ENCODE measurements around the gene PLAGL1. TPM values are rescaled to one million over a fixed set of nuclear protein-coding genes. Genes with fewer than 3 reads are reported as not detected.

The PLAGL1 gene
- total RNA-seq, 2 donors from 2014 or later: 3.3 to 6.3 TPM

DNA sequence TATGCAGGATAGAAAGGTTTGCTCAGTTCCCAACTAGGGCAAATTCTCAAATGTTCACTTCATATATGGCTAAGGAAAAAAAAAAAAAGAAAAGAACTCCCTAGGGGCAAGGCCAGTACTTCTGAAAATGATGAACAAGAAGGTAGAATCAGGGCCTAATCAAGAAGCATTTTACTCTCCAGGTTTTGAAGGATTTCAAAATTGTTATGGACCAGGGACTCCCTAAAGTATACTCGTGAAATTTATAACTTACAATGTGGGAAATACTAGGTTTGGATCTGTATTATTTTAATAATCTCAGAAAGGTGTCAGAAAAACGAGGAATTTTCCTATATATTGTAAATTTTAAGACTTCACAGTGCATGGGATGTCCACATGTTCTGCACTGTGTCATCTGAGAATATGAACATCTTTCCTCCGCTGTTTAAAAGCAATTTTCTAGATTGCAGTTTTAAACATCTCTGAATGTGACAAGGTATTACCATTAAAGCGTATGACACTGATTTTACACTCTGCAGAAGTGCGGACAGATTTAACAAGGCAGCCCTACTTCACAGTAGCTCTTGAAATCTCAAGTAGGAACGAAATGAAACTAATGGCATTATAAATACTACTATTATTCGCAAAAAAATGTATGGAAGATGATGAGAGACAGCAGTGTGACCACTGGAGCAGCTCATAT, 14.0 kb downstream of the PLAGL1 start:
- H3K27ac Mint-ChIP-seq: no peak overlapping the region
- DNase-seq: no peak
- peaks cover 6% of the 10 kb centered on the region for H3K36me3 Mint-ChIP-seq (ENCODE audit: low read depth)
- H3K4me1 Mint-ChIP-seq: no peaks in the 10 kb centered on the region
- H3K4me3 Mint-ChIP-seq: no peak overlapping the region
- H3K9me3 ChIP-seq (ENCODE audit: control insufficient read depth, low read length, poor library complexity, severe bottlenecking): no peaks in the 10 kb centered on the region
- ATAC-seq: no peak
- H3K27me3 Mint-ChIP-seq: peaks cover 6% of the 10 kb centered on the region

DNA sequence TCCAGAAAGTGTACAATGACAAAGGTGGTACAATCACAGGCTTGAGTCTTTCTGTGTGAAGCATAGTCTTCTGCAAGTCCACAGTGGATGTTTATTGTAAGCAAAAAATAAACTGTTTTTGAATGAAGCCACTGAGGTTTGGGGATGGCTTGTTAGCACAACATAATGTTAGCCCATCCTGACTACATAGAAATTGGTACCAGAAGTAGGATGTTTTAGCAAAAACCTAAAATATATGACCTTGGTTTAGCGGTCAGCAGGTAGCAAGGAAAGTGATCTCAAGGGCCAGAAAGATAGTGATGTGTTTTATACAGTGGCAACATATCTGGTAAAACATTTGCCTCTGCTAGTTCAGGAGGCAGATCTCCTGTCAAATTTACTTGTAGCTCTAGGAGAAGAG, 15.8 kb downstream of the PLAGL1 start:
- Mint-ChIP-seq H3K36me3 (ENCODE audit: low read depth) (peaks cover 3% of the 10 kb centered on the region), H3K27me3 (no peaks in the 10 kb centered on the region), H3K4me1 (no peaks in the 10 kb centered on the region), H3K4me3 (no peak overlapping the region), H3K27ac (no peak overlapping the region)
- no peak for DNase-seq
- no peaks in the 10 kb centered on the region for H3K9me3 ChIP-seq (ENCODE audit: control insufficient read depth, low read length, poor library complexity, severe bottlenecking)
- ATAC-seq: no peak

DNA sequence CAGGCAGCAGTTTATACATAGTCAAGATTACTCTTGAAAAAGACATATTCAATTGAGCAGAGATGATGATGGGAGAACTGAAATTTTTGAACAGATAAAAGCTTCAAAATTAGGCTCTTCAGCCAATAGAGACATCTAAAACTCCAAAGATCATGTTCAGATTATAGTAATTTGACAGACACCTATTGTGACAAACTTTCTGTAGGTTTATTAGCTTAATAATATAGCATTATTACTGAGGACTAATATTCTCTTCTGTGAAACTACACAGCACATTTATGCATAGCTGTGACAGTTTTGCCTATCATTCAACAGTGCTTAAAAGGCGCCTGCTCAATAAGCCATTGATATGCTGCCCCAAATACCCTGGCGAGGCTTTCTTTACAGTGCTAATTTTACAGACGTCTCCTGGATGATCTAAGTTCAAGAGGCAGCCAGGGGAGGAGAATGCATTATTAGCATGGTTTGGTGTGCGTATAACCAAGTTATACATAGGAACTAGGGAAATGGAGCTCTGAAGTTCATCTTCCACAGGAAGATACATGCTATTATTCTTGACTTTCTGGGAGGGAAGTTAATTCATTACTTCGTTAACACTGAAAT, 21.5 kb downstream of the PLAGL1 start:
- no peak overlapping the region for H3K27ac Mint-ChIP-seq
- no peak overlapping the region for H3K4me3 Mint-ChIP-seq
- no peaks in the 10 kb centered on the region for H3K9me3 ChIP-seq (ENCODE audit: control insufficient read depth, low read length, poor library complexity, severe bottlenecking)
- no peak for ATAC-seq
- no peak for DNase-seq
- H3K4me1 Mint-ChIP-seq: no peaks in the 10 kb centered on the region
- H3K27me3 Mint-ChIP-seq: no peaks in the 10 kb centered on the region
- H3K36me3 Mint-ChIP-seq (ENCODE audit: low read depth): peaks cover 3% of the 10 kb centered on the region

DNA sequence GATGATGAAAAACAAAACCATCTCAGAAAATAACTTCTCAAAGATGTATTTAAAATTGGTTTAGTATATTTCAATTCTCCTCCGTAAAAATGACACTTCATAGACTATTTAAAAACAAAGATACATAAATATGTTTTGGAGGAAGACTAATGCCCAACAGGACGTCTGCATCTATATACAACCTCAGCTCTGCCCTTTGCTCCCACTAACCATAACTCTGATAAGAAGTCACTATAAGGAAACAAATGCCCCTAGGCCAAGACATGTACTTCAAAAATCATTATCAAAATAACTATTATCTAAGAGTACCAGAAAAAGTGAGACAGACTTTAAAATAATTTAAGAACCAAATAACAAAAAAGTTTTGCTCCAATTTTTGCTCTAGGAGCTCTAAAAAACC, 23.4 kb downstream of the PLAGL1 start:
- H3K9me3 ChIP-seq (ENCODE audit: control insufficient read depth, low read length, poor library complexity, severe bottlenecking): no peaks in the 10 kb centered on the region
- no peak for DNase-seq
- ATAC-seq: no peak
- peaks cover 1% of the 10 kb centered on the region for H3K36me3 Mint-ChIP-seq (ENCODE audit: low read depth)
- H3K27me3 Mint-ChIP-seq: no peaks in the 10 kb centered on the region
- no peaks in the 10 kb centered on the region for H3K4me1 Mint-ChIP-seq
- H3K27ac Mint-ChIP-seq: no peak overlapping the region
- no peak overlapping the region for H3K4me3 Mint-ChIP-seq

DNA sequence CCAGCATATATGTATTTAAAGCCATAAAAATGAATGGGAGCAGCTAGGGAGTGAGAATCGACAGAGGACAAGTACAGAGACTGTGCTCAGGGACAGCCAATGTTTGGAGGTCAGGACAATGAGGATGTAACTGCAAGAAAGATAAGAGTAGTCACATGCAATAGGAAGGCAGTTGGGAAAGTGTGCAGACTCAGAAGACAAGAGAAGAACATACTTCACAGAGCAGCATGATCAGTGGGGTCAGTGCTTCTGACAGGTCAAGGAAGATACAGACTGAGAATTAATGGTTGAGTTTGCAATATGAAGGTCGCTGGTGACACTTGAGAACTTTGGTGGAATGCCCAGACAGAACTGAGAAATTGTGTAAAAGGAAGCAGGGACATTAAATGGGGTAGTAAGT, 25.1 kb downstream of the PLAGL1 start:
- DNase-seq (no peak), ATAC-seq (no peak)
- no peak overlapping the region for H3K4me3 Mint-ChIP-seq
- H3K9me3 ChIP-seq (ENCODE audit: control insufficient read depth, low read length, poor library complexity, severe bottlenecking): no peaks in the 10 kb centered on the region
- no peaks in the 10 kb centered on the region for H3K36me3 Mint-ChIP-seq (ENCODE audit: low read depth)
- H3K4me1 Mint-ChIP-seq: no peaks in the 10 kb centered on the region
- no peak overlapping the region for H3K27ac Mint-ChIP-seq
- H3K27me3 Mint-ChIP-seq: no peaks in the 10 kb centered on the region

DNA sequence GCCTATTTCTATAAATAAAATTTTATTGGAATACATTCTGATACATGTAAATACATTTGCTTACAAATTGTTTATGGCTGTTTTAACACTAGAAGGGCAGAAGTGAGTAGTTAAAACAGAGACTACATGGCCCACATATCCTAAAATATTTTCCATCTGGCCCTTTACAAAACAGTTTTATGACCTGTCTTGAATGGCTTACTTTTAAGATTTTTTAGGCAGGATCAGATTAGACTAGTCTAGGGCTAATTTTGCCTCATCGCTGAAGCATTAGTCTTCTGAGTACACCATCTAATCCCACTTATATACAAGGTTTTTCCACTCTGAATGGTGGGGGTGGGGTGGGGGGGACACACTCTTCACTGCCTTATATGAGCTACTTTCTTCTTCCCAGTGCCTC, 27.1 kb downstream of the PLAGL1 start:
- Mint-ChIP-seq H3K27me3 (no peaks in the 10 kb centered on the region), H3K4me3 (no peak overlapping the region), H3K36me3 (ENCODE audit: low read depth) (no peaks in the 10 kb centered on the region), H3K27ac (no peak overlapping the region), H3K4me1 (no peaks in the 10 kb centered on the region)
- no peaks in the 10 kb centered on the region for H3K9me3 ChIP-seq (ENCODE audit: control insufficient read depth, low read length, poor library complexity, severe bottlenecking)
- DNase-seq (no peak), ATAC-seq (no peak)

DNA sequence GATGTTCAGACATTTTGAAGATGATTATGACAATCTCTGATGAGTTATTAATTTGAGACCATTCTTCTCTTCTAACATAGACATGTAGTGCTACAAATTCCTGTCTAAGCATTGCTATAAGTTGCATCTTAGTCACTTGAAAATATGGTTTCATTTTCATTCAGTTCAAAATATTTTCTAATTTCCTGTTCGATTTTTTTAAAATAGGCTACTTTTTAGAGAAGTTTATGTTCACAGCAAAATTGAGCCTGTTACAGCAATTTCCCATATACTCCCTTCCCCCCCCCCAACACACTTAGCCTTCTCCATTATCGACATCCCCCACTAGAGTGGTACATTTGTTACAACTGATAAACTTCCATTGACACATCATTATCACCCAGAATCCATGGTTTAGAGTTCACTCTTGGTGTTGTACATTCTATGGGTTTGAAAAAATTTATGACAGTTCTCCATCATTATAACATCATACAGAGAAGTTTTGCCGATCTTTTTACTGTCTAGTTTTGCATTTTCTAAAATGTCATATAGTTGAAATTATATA, 31.2 kb downstream of the PLAGL1 start:
- DNase-seq: no peak
- H3K27me3 Mint-ChIP-seq: no peaks in the 10 kb centered on the region
- no peaks in the 10 kb centered on the region for H3K36me3 Mint-ChIP-seq (ENCODE audit: low read depth)
- peak overlapping the region; percentile 86 for H3K27ac Mint-ChIP-seq
- H3K9me3 ChIP-seq (ENCODE audit: control insufficient read depth, low read length, poor library complexity, severe bottlenecking): no peaks in the 10 kb centered on the region
- H3K4me3 Mint-ChIP-seq: peak overlapping the region; percentile 10
- H3K4me1 Mint-ChIP-seq: no peaks in the 10 kb centered on the region
- ATAC-seq: no peak

DNA sequence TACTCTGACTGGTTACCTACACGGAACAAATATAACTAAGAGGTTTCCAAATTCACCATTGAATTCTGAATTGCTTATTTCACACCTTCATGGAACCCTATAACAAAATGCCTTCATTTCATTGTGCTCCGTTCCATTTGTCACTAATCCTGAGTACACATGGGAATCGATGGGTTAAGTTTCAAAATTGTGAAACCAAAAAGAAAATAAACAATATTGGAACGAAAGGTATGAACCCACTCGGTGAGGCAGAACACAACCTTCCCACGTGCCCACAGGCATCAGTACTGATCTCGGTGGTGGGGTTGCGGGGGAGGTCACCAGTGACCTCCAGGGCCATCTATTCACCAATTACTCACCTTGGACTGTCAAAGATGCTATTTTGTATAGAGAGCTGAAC, 34.0 kb downstream of the PLAGL1 start:
- ATAC-seq (no peak), DNase-seq (no peak)
- Mint-ChIP-seq H3K27me3 (peaks cover 10% of the 10 kb centered on the region), H3K27ac (no peak overlapping the region), H3K4me1 (no peaks in the 10 kb centered on the region), H3K36me3 (ENCODE audit: low read depth) (no peaks in the 10 kb centered on the region), H3K4me3 (no peak overlapping the region)
- no peaks in the 10 kb centered on the region for H3K9me3 ChIP-seq (ENCODE audit: control insufficient read depth, low read length, poor library complexity, severe bottlenecking)

DNA sequence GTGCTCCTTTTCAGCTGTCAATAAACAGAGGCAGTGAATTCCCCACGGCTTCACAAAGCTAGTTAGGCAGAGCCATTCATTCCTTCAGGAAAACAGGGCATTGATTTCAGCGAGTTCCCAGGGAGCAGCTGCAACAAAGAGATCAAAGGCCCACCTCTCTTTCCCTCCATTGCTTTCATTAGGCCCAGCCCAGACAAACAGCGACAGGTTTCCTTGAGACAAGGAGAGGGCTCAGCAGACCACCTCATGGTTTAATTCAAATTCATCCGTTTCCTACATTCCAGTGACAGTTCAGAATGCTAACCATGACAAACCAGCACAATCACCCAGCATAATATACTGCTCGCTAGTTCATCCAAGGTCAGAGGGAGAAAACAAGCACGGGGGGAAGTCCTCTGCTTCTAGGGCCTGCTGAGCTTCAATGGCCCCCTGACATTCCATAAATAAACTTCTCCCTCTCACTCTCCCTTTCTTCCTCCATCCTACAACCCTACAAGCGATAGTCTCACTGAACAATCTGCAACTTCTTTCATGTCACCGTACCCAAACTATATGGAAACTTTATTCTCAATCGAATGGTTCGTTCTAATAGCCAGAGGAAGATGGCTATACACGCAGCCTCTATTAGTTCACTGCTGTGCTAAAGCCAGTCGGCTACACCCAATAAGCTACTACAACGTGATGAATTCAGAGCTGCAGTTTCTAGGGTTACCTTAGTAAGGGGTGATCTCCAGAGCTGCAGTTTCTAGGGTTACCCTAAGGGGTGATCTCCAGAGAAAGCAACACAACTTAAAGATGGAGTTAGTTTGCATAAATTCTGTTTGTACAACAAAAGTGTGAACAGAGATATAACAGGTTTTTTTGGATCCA, 34.7 kb downstream of the PLAGL1 start:
- no peaks in the 10 kb centered on the region for H3K4me1 Mint-ChIP-seq
- no peaks in the 10 kb centered on the region for H3K9me3 ChIP-seq (ENCODE audit: control insufficient read depth, low read length, poor library complexity, severe bottlenecking)
- DNase-seq: no peak
- ATAC-seq: no peak
- H3K36me3 Mint-ChIP-seq (ENCODE audit: low read depth): no peaks in the 10 kb centered on the region
- H3K27me3 Mint-ChIP-seq: peaks cover 10% of the 10 kb centered on the region
- no peak overlapping the region for H3K4me3 Mint-ChIP-seq
- H3K27ac Mint-ChIP-seq: no peak overlapping the region

DNA sequence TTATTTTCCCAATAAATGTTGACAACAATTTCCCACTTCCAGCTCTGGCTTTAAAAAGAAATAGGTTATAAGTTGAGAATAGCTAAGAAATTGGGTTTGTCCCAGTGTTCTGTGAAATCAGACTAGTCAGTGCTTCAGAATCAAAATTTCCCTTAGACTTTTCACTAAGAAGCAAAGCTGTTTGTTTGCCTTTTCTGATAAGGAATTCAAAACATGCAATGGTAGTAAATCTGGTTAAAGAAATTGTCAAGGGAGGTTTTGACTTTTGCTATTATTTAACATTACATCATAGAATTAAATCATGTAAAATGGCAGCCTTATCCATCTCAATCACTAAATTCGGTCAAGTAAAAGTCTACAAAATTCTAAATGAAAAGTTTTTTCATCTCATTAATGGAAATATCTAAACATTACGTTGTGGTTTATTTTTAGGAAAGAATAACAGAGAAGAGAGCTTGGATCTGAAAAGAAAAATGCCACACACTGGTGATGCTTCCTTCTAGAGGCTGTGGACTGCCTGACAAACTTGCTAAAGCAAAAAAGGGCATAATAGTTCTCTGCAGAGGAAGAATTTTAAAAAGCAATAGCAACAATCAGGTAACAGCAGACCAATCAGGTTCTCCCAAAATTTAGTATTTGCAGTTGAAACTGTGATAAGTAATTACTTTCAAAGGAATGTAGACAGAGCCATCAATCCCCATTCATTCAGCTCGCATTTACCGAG, 36.4 kb downstream of the PLAGL1 start:
- ATAC-seq (no peak), DNase-seq (no peak)
- H3K27ac Mint-ChIP-seq: no peak overlapping the region
- H3K4me1 Mint-ChIP-seq: no peaks in the 10 kb centered on the region
- no peak overlapping the region for H3K4me3 Mint-ChIP-seq
- H3K9me3 ChIP-seq (ENCODE audit: control insufficient read depth, low read length, poor library complexity, severe bottlenecking): no peaks in the 10 kb centered on the region
- H3K36me3 Mint-ChIP-seq (ENCODE audit: low read depth): peaks cover 3% of the 10 kb centered on the region
- peaks cover 10% of the 10 kb centered on the region for H3K27me3 Mint-ChIP-seq

DNA sequence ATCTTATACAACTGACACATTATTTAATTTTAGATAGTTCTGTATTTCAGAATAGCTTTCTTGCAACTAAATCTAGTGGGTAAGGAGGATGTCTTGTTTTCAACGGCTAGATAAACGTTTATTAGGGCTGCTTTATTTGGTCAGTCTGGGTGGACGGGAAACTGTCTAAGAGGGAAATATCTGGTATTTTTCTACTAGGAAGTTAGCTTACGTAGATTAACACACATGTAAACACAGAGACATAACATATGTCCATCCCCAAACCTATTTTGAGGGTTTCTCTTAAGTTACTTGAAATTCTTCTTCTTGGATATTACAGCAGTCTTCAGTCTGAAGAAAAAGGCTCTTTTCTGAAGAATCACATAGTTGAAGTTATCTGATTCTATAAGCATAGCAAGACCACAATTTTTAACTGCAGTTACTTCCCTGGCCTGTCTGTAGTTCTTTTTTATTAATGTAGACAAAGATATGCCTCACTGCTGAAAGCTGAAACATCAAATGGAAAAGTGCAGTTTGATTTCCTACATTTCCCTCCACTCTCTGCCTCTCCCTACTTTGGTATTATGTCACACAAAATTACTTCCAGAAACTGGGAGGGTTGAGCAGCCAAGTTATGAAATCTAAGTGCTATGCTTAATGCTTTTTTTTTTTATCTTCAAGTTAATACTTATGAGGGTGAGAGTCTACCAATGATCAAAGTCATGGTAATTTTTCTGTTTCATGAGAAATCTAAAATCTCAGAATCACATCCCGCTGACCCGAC, 37.4 kb downstream of the PLAGL1 start:
- no peak for ATAC-seq
- H3K27ac Mint-ChIP-seq: no peak overlapping the region
- H3K9me3 ChIP-seq (ENCODE audit: control insufficient read depth, low read length, poor library complexity, severe bottlenecking): no peaks in the 10 kb centered on the region
- peaks cover 3% of the 10 kb centered on the region for H3K36me3 Mint-ChIP-seq (ENCODE audit: low read depth)
- peaks cover 10% of the 10 kb centered on the region for H3K27me3 Mint-ChIP-seq
- no peak for DNase-seq
- no peak overlapping the region for H3K4me3 Mint-ChIP-seq
- H3K4me1 Mint-ChIP-seq: no peaks in the 10 kb centered on the region

DNA sequence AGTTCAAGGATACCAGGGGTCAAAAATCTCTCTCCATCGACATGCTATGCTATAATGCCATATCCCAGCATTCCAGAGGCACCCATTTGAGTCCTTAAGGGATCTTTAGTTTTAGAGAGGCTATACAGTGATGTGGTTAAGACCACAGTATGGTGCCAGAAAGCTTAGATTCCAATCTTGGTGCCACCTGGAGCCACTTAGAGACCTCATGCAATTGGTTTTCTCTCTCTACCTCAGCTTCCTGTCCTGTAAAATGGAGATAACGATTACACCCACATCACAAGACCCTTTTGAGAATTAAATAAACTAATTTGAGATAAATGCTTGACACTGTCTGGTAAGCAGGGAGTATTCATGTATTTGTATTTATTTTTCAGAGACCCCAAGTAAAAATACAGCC, 39.0 kb downstream of the PLAGL1 start:
- ATAC-seq (no peak), DNase-seq (no peak)
- no peaks in the 10 kb centered on the region for H3K4me1 Mint-ChIP-seq
- no peak overlapping the region for H3K27ac Mint-ChIP-seq
- H3K36me3 Mint-ChIP-seq (ENCODE audit: low read depth): peaks cover 3% of the 10 kb centered on the region
- peaks cover 10% of the 10 kb centered on the region for H3K27me3 Mint-ChIP-seq
- no peak overlapping the region for H3K4me3 Mint-ChIP-seq
- no peaks in the 10 kb centered on the region for H3K9me3 ChIP-seq (ENCODE audit: control insufficient read depth, low read length, poor library complexity, severe bottlenecking)

Data from T-helper 17 cell (primary cell).